CD14-positive monocyte (primary cell): ENCODE data around the gene PMEPA1. TPM values are rescaled to one million over a fixed set of nuclear protein-coding genes. Genes with fewer than 3 reads are reported as not detected.

Experiments
- DNase-seq, 3 donors: peaks; one replicate each; pipeline ENCODE4 v3.0.0-alpha.2; 2011 to 2022
- H2AFZ ChIP-seq: 2 replicates; pipeline ENCODE4 v1.6.0; 2012; ENCODE audit warnings: mild to moderate bottlenecking, low read depth, low read length, inconsistent platforms; ENCODE audit not compliant: insufficient read depth, poor library complexity, severe bottlenecking
- H3K27ac ChIP-seq, 2 donors: 1 replicate in 1 of 2; 2 replicates in 1 of 2; pipeline ENCODE4 v1.5.1; 2012 to 2013; ENCODE audit warnings: low read length in 2 of 2, control low read depth in 1 of 2, inconsistent platforms in 1 of 2, low read depth in 1 of 2, mild to moderate bottlenecking in 1 of 2
- H3K27me3 ChIP-seq, 2 donors: one replicate each; pipeline versions ENCODE4 v1.6.0 to v1.6.1; 2011 to 2013; ENCODE audit warnings: low read length in 2 of 2; ENCODE audit not compliant: control insufficient read depth in 2 of 2, insufficient read depth in 2 of 2
- H3K36me3 ChIP-seq, 2 donors: replicated peaks in 1 of 2; 1 replicate in 1 of 2; 2 replicates in 1 of 2; pipeline versions ENCODE4 v1.5.1 to v1.6.1; 2012 to 2013; ENCODE audit warnings: low read length in 2 of 2, control low read depth in 1 of 2, inconsistent platforms in 1 of 2, mild to moderate bottlenecking in 1 of 2; ENCODE audit not compliant: insufficient read depth in 2 of 2, control insufficient read depth in 1 of 2
- H3K4me1 ChIP-seq, 2 donors: 1 replicate in 1 of 2; 2 replicates in 1 of 2; pipeline versions ENCODE4 v1.5.1 to v1.6.1; 2012 to 2013; ENCODE audit warnings: low read length in 2 of 2, control low read depth in 1 of 2, inconsistent platforms in 1 of 2, mild to moderate bottlenecking in 1 of 2, moderate library complexity in 1 of 2; ENCODE audit not compliant: insufficient read depth in 2 of 2, control insufficient read depth in 1 of 2
- H3K4me2 ChIP-seq: replicated peaks from 2 replicates; pipeline ENCODE3; 2012; ENCODE audit warnings: low read length, moderate library complexity, mild to moderate bottlenecking; ENCODE audit not compliant: poor library complexity, severe bottlenecking; ENCODE audit errors: extremely low read depth
- H3K4me3 ChIP-seq, 3 experiments: fragments of 200-600 bp in 1 of 3; sonication (generic) in 1 of 3; replicated peaks in 1 of 3; 1 replicate in 2 of 3; 2 replicates in 1 of 3; pipeline ENCODE4 v1.5.1; 2011 to 2013; ENCODE audit warnings: low read length in 3 of 3, mild to moderate bottlenecking in 3 of 3, control low read depth in 2 of 3, low read depth in 2 of 3, inconsistent platforms in 1 of 3, moderate library complexity in 1 of 3
- H3K79me2 ChIP-seq: 2 replicates; pipeline ENCODE4 v1.6.0; 2012; ENCODE audit warnings: mild to moderate bottlenecking, control low read depth, inconsistent platforms, low read length, moderate library complexity; ENCODE audit not compliant: insufficient read depth
- H3K9ac ChIP-seq: 2 replicates; pipeline ENCODE4 v1.6.0; 2017; ENCODE audit warnings: low read length, mild to moderate bottlenecking; ENCODE audit not compliant: insufficient read depth, poor library complexity, severe bottlenecking
- H3K9me3 ChIP-seq, 2 donors: replicated peaks in 1 of 2; 1 replicate in 1 of 2; 2 replicates in 1 of 2; pipeline versions ENCODE4 v1.5.1 to v1.6.1; 2012 to 2013; ENCODE audit warnings: low read length in 2 of 2, control low read depth in 1 of 2; ENCODE audit not compliant: control insufficient read depth in 1 of 2, insufficient read depth in 1 of 2
- H4K20me1 ChIP-seq: 2 replicates; pipeline ENCODE4 v1.6.0; 2012; ENCODE audit warnings: mild to moderate bottlenecking, low read length, control low read depth, moderate library complexity; ENCODE audit not compliant: insufficient read depth
- H3K27ac Mint-ChIP-seq, 7 donors: one replicate each; pipeline ENCODE4 v1.8.0; 2020; ENCODE audit warnings: mild to moderate bottlenecking in 7 of 7, mixed read lengths in 7 of 7, moderate library complexity in 6 of 7, inconsistent platforms in 2 of 7
- H3K27me3 Mint-ChIP-seq, 3 donors: one replicate each; pipeline ENCODE4 v1.8.0; 2021 to 2022; ENCODE audit warnings: low read depth in 3 of 3, mild to moderate bottlenecking in 3 of 3, mixed read lengths in 3 of 3, moderate library complexity in 3 of 3, inconsistent platforms in 1 of 3
- H3K36me3 Mint-ChIP-seq, 2 donors: one replicate each; pipeline ENCODE4 v1.8.0; 2020; ENCODE audit warnings: mixed read lengths in 2 of 2, inconsistent platforms in 1 of 2, mild to moderate bottlenecking in 1 of 2
- H3K4me1 Mint-ChIP-seq: one replicate; pipeline ENCODE4 v1.8.0; 2020; ENCODE audit warnings: mild to moderate bottlenecking, mixed read lengths
- H3K4me3 Mint-ChIP-seq, 2 donors: one replicate each; pipeline ENCODE4 v1.8.0; 2020; ENCODE audit warnings: mild to moderate bottlenecking in 2 of 2, mixed read lengths in 2 of 2, moderate library complexity in 1 of 2
- H3K9me3 Mint-ChIP-seq, 7 donors: one replicate each; pipeline ENCODE4 v1.8.0; 2020 to 2022; ENCODE audit warnings: mixed read lengths in 7 of 7, mild to moderate bottlenecking in 6 of 7, moderate library complexity in 6 of 7, inconsistent platforms in 2 of 7
- WGBS: methylation state at CpG from one replicate; pipeline ENCODE4 v1.1.5; 2013; ENCODE audit warnings: missing lambda C conversion rate; ENCODE audit not compliant: insufficient coverage; 5-methylcytosine and 5-hydroxymethylcytosine counted together
- intact Hi-C, 2 donors: fragments of 100-400 bp; cut with micrococcal nuclease; formaldehyde crosslinking; loops; one replicate each; pipeline versions ENCODE4 v1.15.0 to v1.15.1; 2023
- polyA plus RNA-seq, 3 donors: library from polyadenylated mRNA; depleted of rRNA in 1 of 3; unstranded in 2 of 3; stranded (reverse) in 1 of 3; fragments of 300-500 nt in 2 of 3; fragments of >200 nt in 1 of 3; fragmentation: Illumina TruSeq in 2 of 3; gene quantifications; 1 replicate in 2 of 3; 2 replicates in 1 of 3; pipeline ENCODE4 v1.2.3, GENCODE V29; 2012 to 2021
- TF ChIP-seq, protein P1 (sequence below): fragments of 200-600 bp; IDR thresholded peaks from one replicate; pipeline ENCODE4 v1.8.0; 2022; ENCODE audit warnings: antibody characterized with exemption, mild to moderate bottlenecking

Gene PMEPA1
- polyA plus RNA-seq, 3 donors: 0.12 to 0.73 (median 0.59) TPM

GRCh38 chr20:57755609-57756008, 45.8 kb upstream of the PMEPA1 start:
- H3K27ac ChIP-seq: no peak overlapping the region
- intact Hi-C loops: no loop called here
- Mint-ChIP-seq H3K27ac (no peak overlapping the region), H3K4me3 (no peak overlapping the region), H3K9me3 (peaks cover 0 to 13% (median 10%) of the 10 kb centered on the region in 7 donors), H3K36me3 (no peaks in the 10 kb centered on the region), H3K27me3 (peaks cover 2 to 5% (median 5%) of the 10 kb centered on the region in 3 donors), H3K4me1 (no peaks in the 10 kb centered on the region)
- DNase-seq: no peak
- H4K20me1 ChIP-seq: no peaks in the 10 kb centered on the region
- TF ChIP-seq, protein P1, sequence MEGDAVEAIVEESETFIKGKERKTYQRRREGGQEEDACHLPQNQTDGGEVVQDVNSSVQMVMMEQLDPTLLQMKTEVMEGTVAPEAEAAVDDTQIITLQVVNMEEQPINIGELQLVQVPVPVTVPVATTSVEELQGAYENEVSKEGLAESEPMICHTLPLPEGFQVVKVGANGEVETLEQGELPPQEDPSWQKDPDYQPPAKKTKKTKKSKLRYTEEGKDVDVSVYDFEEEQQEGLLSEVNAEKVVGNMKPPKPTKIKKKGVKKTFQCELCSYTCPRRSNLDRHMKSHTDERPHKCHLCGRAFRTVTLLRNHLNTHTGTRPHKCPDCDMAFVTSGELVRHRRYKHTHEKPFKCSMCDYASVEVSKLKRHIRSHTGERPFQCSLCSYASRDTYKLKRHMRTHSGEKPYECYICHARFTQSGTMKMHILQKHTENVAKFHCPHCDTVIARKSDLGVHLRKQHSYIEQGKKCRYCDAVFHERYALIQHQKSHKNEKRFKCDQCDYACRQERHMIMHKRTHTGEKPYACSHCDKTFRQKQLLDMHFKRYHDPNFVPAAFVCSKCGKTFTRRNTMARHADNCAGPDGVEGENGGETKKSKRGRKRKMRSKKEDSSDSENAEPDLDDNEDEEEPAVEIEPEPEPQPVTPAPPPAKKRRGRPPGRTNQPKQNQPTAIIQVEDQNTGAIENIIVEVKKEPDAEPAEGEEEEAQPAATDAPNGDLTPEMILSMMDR: no peak
- H3K27me3 ChIP-seq: no peaks in the 10 kb centered on the region
- H2AFZ ChIP-seq: no peak overlapping the region
- H3K4me2 ChIP-seq: no peak overlapping the region
- no peak overlapping the region for H3K4me3 ChIP-seq
- H3K9me3 ChIP-seq: peaks cover 3 to 4% of the 10 kb centered on the region in 2 donors
- H3K9ac ChIP-seq: no peak overlapping the region
- no CpG with 5 or more reads among the region's 1 CpG for WGBS
- H3K4me1 ChIP-seq: no peaks in the 10 kb centered on the region
- H3K36me3 ChIP-seq: no peaks in the 10 kb centered on the region
- H3K79me2 ChIP-seq: no peaks in the 10 kb centered on the region

GRCh38 chr20:57754190-57754589, 44.4 kb upstream of the PMEPA1 start:
- Histone ChIP-seq H3K9me3 (peaks cover 3 to 4% of the 10 kb centered on the region in 2 donors), H2AFZ (no peak overlapping the region), H3K79me2 (no peaks in the 10 kb centered on the region), H3K4me3 (no peak overlapping the region), H3K4me2 (no peak overlapping the region), H3K36me3 (no peaks in the 10 kb centered on the region), H3K27me3 (peaks cover 2 to 7% of the 10 kb centered on the region in 2 donors), H4K20me1 (no peaks in the 10 kb centered on the region), H3K27ac (no peak overlapping the region), H3K4me1 (peaks cover 3 to 4% of the 10 kb centered on the region in 2 donors), H3K9ac (no peak overlapping the region)
- no peak for DNase-seq
- no peaks in the 10 kb centered on the region for H3K36me3 Mint-ChIP-seq
- intact Hi-C loops: no loop called here
- H3K9me3 Mint-ChIP-seq: peaks cover 0 to 12% (median 6%) of the 10 kb centered on the region in 7 donors
- TF ChIP-seq, protein P1: no peak
- 60% methylated on average over 1 of the region's 3 CpGs for WGBS
- H3K27ac Mint-ChIP-seq: no peak overlapping the region
- H3K4me1 Mint-ChIP-seq: peaks cover 7% of the 10 kb centered on the region
- no peak overlapping the region for H3K4me3 Mint-ChIP-seq
- H3K27me3 Mint-ChIP-seq: peaks cover 8 to 13% (median 12%) of the 10 kb centered on the region in 3 donors
